Stimulated activated naive CD8-positive, alpha-beta T cell treated with anti-CD3 and anti-CD28 coated beads, Interleukin-15, amount 100 ng/mL, for 72 hours (primary cell): ENCODE measurements around the gene OR6K2.

Source experiments
- ATAC-seq: fragments of 150-1000 bp; cut with Tn5 transposase; 2 replicates; pipeline ENCODE4 v1.10.0; 2021; ENCODE audit warnings: mild to moderate bottlenecking, moderate library complexity
- DNase-seq, 2 donors: peaks; one replicate each; pipeline ENCODE4 v3.0.0; 2021 to 2022
- H3K27ac Mint-ChIP-seq, 2 donors: one replicate each; pipeline ENCODE4 v1.8.0; 2022; ENCODE audit warnings: mild to moderate bottlenecking in 2 of 2, mixed read lengths in 2 of 2, moderate library complexity in 2 of 2
- H3K27me3 Mint-ChIP-seq: one replicate; pipeline ENCODE4 v1.8.0; 2022; ENCODE audit warnings: mixed read lengths
- H3K4me1 Mint-ChIP-seq: one replicate; pipeline ENCODE4 v1.8.0; 2022; ENCODE audit warnings: mild to moderate bottlenecking, mixed read lengths
- H3K4me3 Mint-ChIP-seq, 2 donors: one replicate each; pipeline ENCODE4 v1.8.0; 2022; ENCODE audit warnings: mild to moderate bottlenecking in 2 of 2, mixed read lengths in 2 of 2, moderate library complexity in 1 of 2
- H3K9me3 Mint-ChIP-seq, 2 donors: one replicate each; pipeline ENCODE4 v1.8.0; 2022; ENCODE audit warnings: mixed read lengths in 2 of 2

OR6K2 gene, protein sequence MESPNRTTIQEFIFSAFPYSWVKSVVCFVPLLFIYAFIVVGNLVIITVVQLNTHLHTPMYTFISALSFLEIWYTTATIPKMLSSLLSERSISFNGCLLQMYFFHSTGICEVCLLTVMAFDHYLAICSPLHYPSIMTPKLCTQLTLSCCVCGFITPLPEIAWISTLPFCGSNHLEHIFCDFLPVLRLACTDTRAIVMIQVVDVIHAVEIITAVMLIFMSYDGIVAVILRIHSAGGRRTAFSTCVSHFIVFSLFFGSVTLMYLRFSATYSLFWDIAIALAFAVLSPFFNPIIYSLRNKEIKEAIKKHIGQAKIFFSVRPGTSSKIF

DNA sequence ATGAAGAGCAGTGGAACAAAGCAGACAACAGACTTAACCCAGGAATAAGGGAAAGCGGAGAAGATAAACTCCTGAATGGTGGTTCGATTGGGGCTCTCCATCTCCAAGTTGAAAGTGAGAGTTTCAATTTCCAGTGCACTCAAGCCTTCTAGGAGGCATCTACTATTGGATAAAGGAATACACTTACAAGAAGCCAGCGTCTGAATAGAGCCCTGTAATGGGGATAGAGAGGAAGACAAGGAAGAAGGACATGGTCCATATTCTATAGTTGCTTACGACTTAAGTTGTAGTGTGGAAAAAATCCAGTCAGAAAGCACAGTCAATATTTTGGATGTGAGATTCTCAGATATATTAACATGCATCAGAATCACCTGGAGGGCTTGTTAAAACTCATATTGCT lies at the start of gene OR6K2:
Gene OR6K2 (minus strand): TSS at position 101 of the 400 bp plus-strand sequence. CDS start 0 bp downstream, at position 101.
- Mint-ChIP-seq H3K27ac (peak within 1 kb of the TSS in 1 of 2 donors; percentile 3), H3K9me3 (no peaks in the 10 kb centered on the region), H3K4me1 (no peaks in the 10 kb centered on the region), H3K27me3 (no peaks in the 10 kb centered on the region), H3K4me3 (no peak within 1 kb of the TSS)
- ATAC-seq, result no peak
- no peak for DNase-seq

DNA sequence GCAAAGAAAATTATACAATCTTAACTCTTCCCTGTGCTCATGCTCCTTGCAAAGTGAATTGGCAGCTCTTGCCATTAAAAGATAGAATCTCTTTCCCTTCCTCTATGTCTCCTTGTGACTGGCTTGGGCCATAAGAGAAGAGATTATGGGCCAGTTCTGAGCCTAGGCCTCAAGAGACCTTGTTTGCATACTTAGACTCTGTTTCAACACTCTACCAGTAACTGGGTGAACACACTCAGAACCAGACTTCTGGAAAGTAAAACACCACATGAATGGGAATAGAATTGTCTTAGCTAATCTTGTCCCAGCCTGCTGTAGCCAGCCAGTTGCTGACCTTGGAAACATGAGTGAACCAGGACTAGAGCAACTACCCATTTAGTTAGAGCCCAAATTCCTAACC lies 35.4 kb upstream of the OR6K2 start:
- Mint-ChIP-seq H3K4me3 (no peak overlapping the region), H3K27ac (no peak overlapping the region)
- ATAC-seq, result no peak

DNA sequence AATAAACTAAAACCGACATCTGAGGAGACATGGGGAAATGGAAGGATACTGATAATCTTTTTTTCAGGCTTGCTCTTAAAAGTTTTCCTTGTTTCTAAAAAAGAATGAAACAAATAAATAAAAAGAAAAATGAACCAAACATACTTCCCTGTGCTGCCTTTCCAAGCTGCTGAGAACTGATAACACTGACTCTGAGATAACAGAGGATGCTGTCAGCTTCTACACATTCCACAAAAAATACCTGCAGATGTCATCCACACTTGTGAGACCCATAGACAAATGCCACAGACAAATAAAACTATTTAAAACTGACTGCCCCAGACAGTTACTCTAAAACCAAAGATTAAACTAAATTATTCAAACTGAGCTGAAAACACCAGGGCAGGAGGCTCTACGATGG lies 32.1 kb upstream of the OR6K2 start:
- Mint-ChIP-seq H3K9me3 (no peaks in the 10 kb centered on the region), H3K4me1 (no peaks in the 10 kb centered on the region), H3K27me3 (peaks cover 18% of the 10 kb centered on the region), H3K27ac (no peak overlapping the region), H3K4me3 (no peak overlapping the region)
- no peak for ATAC-seq
- DNase-seq, result no peak

More for the DNA sequence above, 35.4 kb upstream of the OR6K2 start:
- peaks cover 23% of the 10 kb centered on the region for H3K27me3 Mint-ChIP-seq
- no peaks in the 10 kb centered on the region for H3K9me3 Mint-ChIP-seq
- H3K4me1 Mint-ChIP-seq, result no peaks in the 10 kb centered on the region
- no peak for DNase-seq

GRCh38 chr1:158731707-158732106 lies 31.3 kb upstream of the OR6K2 start:
- no peaks in the 10 kb centered on the region for H3K9me3 Mint-ChIP-seq
- no peak overlapping the region for H3K4me3 Mint-ChIP-seq
- peaks cover 14% of the 10 kb centered on the region for H3K27me3 Mint-ChIP-seq
- DNase-seq, result no peak
- no peak for ATAC-seq
- no peak overlapping the region for H3K27ac Mint-ChIP-seq
- H3K4me1 Mint-ChIP-seq, result no peaks in the 10 kb centered on the region

- H3K4me3 Mint-ChIP-seq, result no peak overlapping the region
- H3K9me3 Mint-ChIP-seq, result no peaks in the 10 kb centered on the region
- no peak overlapping the region for H3K27ac Mint-ChIP-seq
- ATAC-seq (no peak), DNase-seq (no peak)
- no peaks in the 10 kb centered on the region for H3K4me1 Mint-ChIP-seq
- peaks cover 14% of the 10 kb centered on the region for H3K27me3 Mint-ChIP-seq
Observed at GRCh38 chr1:158730453-158730852, 30.0 kb upstream of the OR6K2 start.

GRCh38 chr1:158728510-158729225 lies 28.2 kb upstream of the OR6K2 start:
- DNase-seq (no peak), ATAC-seq (no peak)
- H3K4me1 Mint-ChIP-seq, result no peaks in the 10 kb centered on the region
- peaks cover 16% of the 10 kb centered on the region for H3K27me3 Mint-ChIP-seq
- H3K4me3 Mint-ChIP-seq, result no peak overlapping the region
- no peaks in the 10 kb centered on the region for H3K9me3 Mint-ChIP-seq
- H3K27ac Mint-ChIP-seq, result no peak overlapping the region

GRCh38 chr1:158724442-158724841 lies 24.0 kb upstream of the OR6K2 start:
- no peak for DNase-seq
- no peak overlapping the region for H3K27ac Mint-ChIP-seq
- no peaks in the 10 kb centered on the region for H3K4me1 Mint-ChIP-seq
- H3K9me3 Mint-ChIP-seq, result no peaks in the 10 kb centered on the region
- H3K4me3 Mint-ChIP-seq, result no peak overlapping the region
- ATAC-seq, result no peak
- H3K27me3 Mint-ChIP-seq, result peaks cover 23% of the 10 kb centered on the region

- H3K27ac Mint-ChIP-seq, result no peak within 1 kb of the TSS
- H3K4me3 Mint-ChIP-seq, result no peak within 1 kb of the TSS
- ATAC-seq (no peak), DNase-seq (no peak)
- peaks cover 15% of the 10 kb centered on the region for H3K27me3 Mint-ChIP-seq
- no peaks in the 10 kb centered on the region for H3K9me3 Mint-ChIP-seq
- no peaks in the 10 kb centered on the region for H3K4me1 Mint-ChIP-seq
Observed at GRCh38 chr1:158720620-158721019, 20.2 kb upstream of the OR6K2 start, which contains the start of gene OR6K3. TSS of gene OR6K3 (minus strand) at chr1:158720720. CDS start at chr1:158718115, 2,605 bp downstream.

DNA sequence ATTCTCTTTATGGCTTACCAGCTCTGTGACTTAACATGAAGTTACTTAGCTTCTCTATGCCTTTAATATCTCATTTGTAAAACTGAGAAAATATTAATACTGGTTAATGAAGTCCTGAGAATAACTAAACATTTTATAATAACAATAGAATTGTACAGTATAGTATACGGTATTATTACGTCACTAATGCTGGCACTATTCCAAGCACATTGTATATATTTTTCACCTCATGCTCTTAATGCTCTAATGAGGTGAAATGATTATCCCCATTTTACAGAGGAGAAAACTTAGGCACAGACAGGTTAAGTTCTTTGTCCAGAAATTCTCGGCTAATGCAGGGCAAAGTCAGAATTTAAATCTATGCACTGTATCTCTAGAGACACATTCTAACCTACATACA lies 19.2 kb upstream of the OR6K2 start:
- no peaks in the 10 kb centered on the region for H3K9me3 Mint-ChIP-seq
- no peak overlapping the region for H3K4me3 Mint-ChIP-seq
- DNase-seq (no peak), ATAC-seq (no peak)
- no peak overlapping the region for H3K27ac Mint-ChIP-seq
- H3K27me3 Mint-ChIP-seq, result peaks cover 18% of the 10 kb centered on the region
- no peaks in the 10 kb centered on the region for H3K4me1 Mint-ChIP-seq

GRCh38 chr1:158717344-158717743 lies 16.9 kb upstream of the OR6K2 start:
- H3K27ac Mint-ChIP-seq, result no peak overlapping the region
- no peak overlapping the region for H3K4me3 Mint-ChIP-seq
- DNase-seq (no peak), ATAC-seq (no peak)
- peaks cover 14% of the 10 kb centered on the region for H3K27me3 Mint-ChIP-seq
- no peaks in the 10 kb centered on the region for H3K4me1 Mint-ChIP-seq
- no peaks in the 10 kb centered on the region for H3K9me3 Mint-ChIP-seq

- H3K27ac Mint-ChIP-seq, result no peak overlapping the region
- H3K4me1 Mint-ChIP-seq, result no peaks in the 10 kb centered on the region
- H3K4me3 Mint-ChIP-seq, result no peak overlapping the region
- peak; percentile 76 for ATAC-seq
- DNase-seq, result no peak
- no peaks in the 10 kb centered on the region for H3K9me3 Mint-ChIP-seq
- peaks cover 25% of the 10 kb centered on the region for H3K27me3 Mint-ChIP-seq
Observed at GRCh38 chr1:158716335-158716734, 15.9 kb upstream of the OR6K2 start.

- ATAC-seq, result no peak
- DNase-seq, result no peak
- Mint-ChIP-seq H3K27ac (no peak overlapping the region), H3K9me3 (no peaks in the 10 kb centered on the region), H3K4me1 (no peaks in the 10 kb centered on the region), H3K4me3 (no peak overlapping the region), H3K27me3 (peaks cover 21% of the 10 kb centered on the region)
Observed at GRCh38 chr1:158714754-158715153, 14.3 kb upstream of the OR6K2 start.

DNA sequence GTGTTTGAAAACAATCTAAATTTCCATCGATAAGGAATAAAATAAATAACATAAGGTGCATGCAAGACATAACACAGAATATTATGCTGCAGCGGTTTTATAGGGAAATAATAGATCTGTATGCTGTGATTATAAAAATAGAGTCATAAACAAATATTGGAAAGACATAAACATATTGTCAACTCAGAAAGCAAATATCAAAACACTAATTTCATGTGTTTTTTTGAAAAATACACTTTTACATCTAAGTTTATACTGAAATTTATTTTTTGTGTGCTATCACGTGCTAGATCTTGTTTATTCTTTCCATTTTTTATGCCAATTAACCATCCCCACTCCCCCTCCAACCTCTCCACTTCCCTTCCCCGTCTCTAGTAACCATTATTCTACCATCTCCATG lies 10.6 kb upstream of the OR6K2 start:
- ATAC-seq, result no peak
- Mint-ChIP-seq H3K27ac (no peak overlapping the region), H3K9me3 (no peaks in the 10 kb centered on the region)

GRCh38 chr1:158706096-158706495 lies 5.6 kb upstream of the OR6K2 start:
- Mint-ChIP-seq H3K4me3 (no peak overlapping the region), H3K9me3 (no peaks in the 10 kb centered on the region), H3K27ac (no peak overlapping the region), H3K4me1 (no peaks in the 10 kb centered on the region), H3K27me3 (peaks cover 1% of the 10 kb centered on the region)
- DNase-seq, result no peak
- no peak for ATAC-seq

More for the DNA sequence above, 10.6 kb upstream of the OR6K2 start:
- no peak for DNase-seq
- H3K4me3 Mint-ChIP-seq, result no peak overlapping the region
- no peaks in the 10 kb centered on the region for H3K4me1 Mint-ChIP-seq
- H3K27me3 Mint-ChIP-seq, result peaks cover 21% of the 10 kb centered on the region

- ATAC-seq (no peak), DNase-seq (no peak)
- no peak overlapping the region for H3K27ac Mint-ChIP-seq
- no peaks in the 10 kb centered on the region for H3K4me1 Mint-ChIP-seq
- H3K9me3 Mint-ChIP-seq, result no peaks in the 10 kb centered on the region
- no peak overlapping the region for H3K4me3 Mint-ChIP-seq
- H3K27me3 Mint-ChIP-seq, result peaks cover 6% of the 10 kb centered on the region
Observed at GRCh38 chr1:158694596-158694995, 5.9 kb downstream of the OR6K2 start.

DNA sequence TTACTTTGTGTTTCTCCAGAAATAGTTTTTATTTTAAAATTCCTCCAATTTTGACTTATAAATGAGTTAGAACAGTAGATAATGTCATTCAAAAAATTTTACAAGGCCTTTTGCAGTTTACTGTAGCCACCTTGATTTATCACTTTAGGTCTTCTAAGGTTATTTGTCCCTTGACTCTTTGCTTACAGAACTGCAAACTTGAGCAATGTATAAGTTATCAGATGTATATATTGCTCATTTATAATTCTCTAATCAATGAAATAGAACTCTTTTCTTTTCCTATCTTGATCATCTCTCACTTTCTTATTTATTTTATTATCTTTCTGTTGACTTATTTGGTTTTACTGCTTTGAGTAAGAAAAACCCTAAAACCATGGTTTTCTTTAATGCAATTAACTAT lies 8.1 kb downstream of the OR6K2 start:
- Mint-ChIP-seq H3K4me3 (no peak overlapping the region), H3K4me1 (no peaks in the 10 kb centered on the region), H3K27me3 (peaks cover 6% of the 10 kb centered on the region), H3K27ac (no peak overlapping the region), H3K9me3 (no peaks in the 10 kb centered on the region)
- DNase-seq (no peak), ATAC-seq (no peak)
